PC-3 (cell line): ENCODE data around the gene SLC37A4. TPM values are rescaled to one million over a fixed set of nuclear protein-coding genes. Genes with fewer than 3 reads are reported as not detected.
"Not testable (repeated sequence)": the region's sequence is repeated elsewhere in the genome, so short reads cannot be mapped to it uniquely, and the experiment has no call there.

Experiments used
- ATAC-seq: fragments of 200-7000 bp; cut with Tn5 transposase; 2 replicates; pipeline ENCODE4 v1.9.1; 2020; ENCODE audit warnings: mild to moderate bottlenecking, moderate library complexity
- BruUV-seq: library from RNA; stranded (reverse); fragments of 400-500 nt; replicated peaks from 2 replicates; lab custom pipeline; 2021; lab: Mats Ljungman, UMichigan
- CTCF ChIA-PET: fragments of 300-600 bp; sonication (Branson Sonifier 250); formaldehyde crosslinking; loops from one replicate; lab custom pipeline; 2022; ENCODE audit warnings: antibody characterized with exemption; lab: Charles Lee
- POLR2A ChIA-PET: fragments of 300-600 bp; sonication (Branson Sonifier 250); formaldehyde crosslinking; loops from one replicate; lab custom pipeline; 2022; ENCODE audit warnings: antibody characterized with exemption; ENCODE audit not compliant: unreplicated experiment; lab: Charles Lee
- DNase-seq: peaks from one replicate; pipeline ENCODE4 v3.0.0-alpha.2; 2015
- H2AFZ ChIP-seq: fragments of 300-600 bp; sonication (generic); 2 replicates; pipeline ENCODE4 v1.6.0; 2016; ENCODE audit warnings: antibody characterized with exemption, low read length
- H3F3A ChIP-seq: fragments of 300-600 bp; sonication (generic); one replicate; pipeline ENCODE4 v1.6.0; 2017; ENCODE audit warnings: antibody characterized with exemption, low read length, control low read depth, mild to moderate bottlenecking; ENCODE audit not compliant: unreplicated experiment
- H3K27ac ChIP-seq: fragments of 300-600 bp; sonication (generic); 2 replicates; pipeline ENCODE4 v1.5.1; 2016; ENCODE audit warnings: mild to moderate bottlenecking, low read length
- H3K27me3 ChIP-seq: fragments of 300-600 bp; sonication (generic); 2 replicates; pipeline ENCODE4 v1.6.1; 2016; ENCODE audit warnings: low read length, mixed read lengths
- H3K36me3 ChIP-seq: fragments of 300-600 bp; sonication (generic); 2 replicates; pipeline ENCODE4 v1.6.1; 2016; ENCODE audit warnings: low read depth, mixed run types, low read length, mixed read lengths
- H3K4me1 ChIP-seq: fragments of 300-600 bp; sonication (generic); 2 replicates; pipeline ENCODE4 v1.5.1; 2016; ENCODE audit warnings: low read length; ENCODE audit not compliant: insufficient read depth
- H3K4me2 ChIP-seq: fragments of 300-600 bp; sonication (generic); 2 replicates; pipeline ENCODE4 v1.6.0; 2016; ENCODE audit warnings: low read length
- H3K4me3 ChIP-seq: fragments of 300-600 bp; sonication (generic); 2 replicates; pipeline ENCODE4 v1.5.1; 2016; ENCODE audit warnings: mild to moderate bottlenecking, low read length, mixed read lengths
- H3K79me2 ChIP-seq: fragments of 300-600 bp; sonication (generic); 2 replicates; pipeline ENCODE4 v1.6.1; 2017; ENCODE audit warnings: low read length, mixed read lengths
- H3K9ac ChIP-seq: fragments of 300-600 bp; sonication (generic); 2 replicates; pipeline ENCODE4 v1.6.0; 2016; ENCODE audit warnings: mild to moderate bottlenecking, low read length
- H3K9me2 ChIP-seq: fragments of 300-600 bp; sonication (generic); replicated peaks from 2 replicates; pipeline ENCODE4 v1.6.1; 2016; ENCODE audit warnings: mixed run types, low read length, mixed read lengths
- H3K9me3 ChIP-seq: fragments of 300-600 bp; sonication (generic); 2 replicates; pipeline ENCODE4 v1.6.1; 2016; ENCODE audit warnings: low read length, mixed read lengths
- H4K20me1 ChIP-seq: fragments of 300-600 bp; sonication (generic); 2 replicates; pipeline ENCODE4 v1.6.1; 2016; ENCODE audit warnings: low read length, mixed read lengths
- CTCF ChIP-seq: fragments of 300-600 bp; sonication (generic); conservative IDR thresholded peaks from 2 replicates; pipeline ENCODE4 v1.5.1; 2017; ENCODE audit warnings: antibody characterized with exemption, low read depth, mild to moderate bottlenecking, low read length
- EZH2 ChIP-seq: fragments of 300-600 bp; sonication (generic); IDR thresholded peaks from one replicate; pipeline ENCODE4 v1.6.1; 2017; ENCODE audit warnings: antibody characterized with exemption, mild to moderate bottlenecking, low read length; ENCODE audit not compliant: unreplicated experiment
- EZH2phosphoT487 ChIP-seq: fragments of 300-600 bp; sonication (generic); IDR thresholded peaks from 2 replicates; pipeline ENCODE4 v1.6.1; 2018; ENCODE audit warnings: mild to moderate bottlenecking, antibody characterized with exemption, low read length, borderline replicate concordance
- intact Hi-C: fragments of 100-400 bp; cut with micrococcal nuclease; formaldehyde crosslinking; loops from 2 replicates; pipeline ENCODE4 v1.9.0; 2023
- total RNA-seq: library from RNA; depleted of rRNA; stranded (reverse); fragments of >200 nt; gene quantifications from 2 replicates; pipeline ENCODE4 v1.2.3, GENCODE V29; 2014

The SLC37A4 gene
- total RNA-seq, 1 experiment from 2014 or later: 31.4 TPM

DNA sequence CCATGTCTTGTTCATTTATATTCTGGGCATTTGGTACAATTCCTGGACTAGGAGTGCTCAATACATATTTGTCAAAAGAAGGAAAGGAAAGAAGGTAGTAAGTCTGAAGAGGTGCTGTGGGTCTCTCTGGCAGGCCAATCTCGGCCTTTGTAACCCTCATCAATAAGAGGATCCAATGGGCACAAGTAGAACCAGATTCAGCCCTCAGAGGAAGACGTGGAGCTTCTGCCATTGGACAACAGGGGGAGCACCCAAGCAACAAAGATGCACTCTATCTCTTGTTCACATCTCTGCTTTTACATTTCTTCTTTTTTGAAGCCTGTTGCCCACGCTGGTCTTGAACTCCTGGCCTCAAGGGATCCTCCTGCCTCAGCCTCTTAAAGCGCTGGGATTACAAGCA is 34.7 kb upstream of the SLC37A4 start:
- ChIA-PET POLR2A (no interaction called here), CTCF (interaction anchor here (0.6 to 1.0 kb wide), 2 partner anchors 70 to 216 kb away, joined by 3 read pairs; no protein-coding TSS in a partner anchor)
- H3K4me3 ChIP-seq: no peak overlapping the region
- no peaks in the 10 kb centered on the region for H3F3A ChIP-seq
- intact Hi-C loops: no loop called here
- no peak overlapping the region for H3K4me2 ChIP-seq
- no TSS peak for BruUV-seq
- peaks cover 47% of the 10 kb centered on the region for H3K79me2 ChIP-seq
- no peaks in the 10 kb centered on the region for H3K27me3 ChIP-seq
- TF ChIP-seq EZH2 (no peak), CTCF (peak; percentile 79)
- no peak overlapping the region for H2AFZ ChIP-seq
- DNase-seq (peak; percentile 66), ATAC-seq (no peak)
- H3K9me3 ChIP-seq: no peaks in the 10 kb centered on the region
- H4K20me1 ChIP-seq: no peaks in the 10 kb centered on the region
- H3K4me1 ChIP-seq: peaks cover 14% of the 10 kb centered on the region; the same call in 1 of the 2 replicates
- H3K27ac ChIP-seq: no peak overlapping the region
- no peaks in the 10 kb centered on the region for H3K9me2 ChIP-seq
- peaks cover 4% of the 10 kb centered on the region; the same call in 1 of the 2 replicates for H3K36me3 ChIP-seq
- H3K9ac ChIP-seq: no peak overlapping the region

DNA sequence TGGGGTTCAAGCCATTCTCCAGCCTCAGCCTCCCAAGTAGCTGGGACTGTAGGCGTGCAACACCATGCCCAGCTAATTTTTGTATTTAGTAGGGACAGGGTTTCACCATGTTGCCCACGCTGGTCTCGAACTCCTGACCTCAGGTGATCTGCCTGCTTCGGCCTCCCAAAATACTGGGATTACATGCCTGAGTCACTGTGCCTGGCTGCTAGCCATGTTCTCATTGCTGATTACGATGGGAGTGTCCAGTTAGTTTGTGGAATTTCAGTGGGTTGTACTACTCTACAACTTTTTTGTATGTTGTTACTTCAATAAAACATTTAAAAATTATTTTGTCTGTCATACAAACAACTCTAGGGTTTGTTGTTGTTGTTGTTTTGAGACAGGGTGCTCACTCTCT is 32.1 kb upstream of the SLC37A4 start:
- Histone ChIP-seq H3K79me2 (peaks cover 24% of the 10 kb centered on the region), H3K27ac (no peak overlapping the region), H3K9me2 (no peaks in the 10 kb centered on the region), H2AFZ (no peak overlapping the region), H3K36me3 (no peaks in the 10 kb centered on the region), H4K20me1 (no peaks in the 10 kb centered on the region), H3K9me3 (no peaks in the 10 kb centered on the region), H3K27me3 (no peaks in the 10 kb centered on the region), H3F3A (no peaks in the 10 kb centered on the region), H3K4me1 (peaks cover 16% of the 10 kb centered on the region; the same call in 1 of the 2 replicates), H3K4me2 (no peak overlapping the region), H3K9ac (no peak overlapping the region), H3K4me3 (no peak overlapping the region)
- intact Hi-C loops: no loop called here
- TF ChIP-seq CTCF: no peak
- ChIA-PET CTCF (interaction anchor here (0.5 kb wide), 1 partner anchor 135 kb away, joined by 3 read pairs; no protein-coding TSS in a partner anchor), POLR2A (no interaction called here)
- no TSS peak for BruUV-seq
- peak; percentile 57 for DNase-seq
- ATAC-seq: no peak

- no peaks in the 10 kb centered on the region for H3K27me3 ChIP-seq
- no TSS peak for BruUV-seq
- intact Hi-C loops: no loop called here
- H3K9me2 ChIP-seq: no peaks in the 10 kb centered on the region
- no peak for TF ChIP-seq EZH2phosphoT487
- no peak for TF ChIP-seq CTCF
- no peak for TF ChIP-seq EZH2
- no peaks in the 10 kb centered on the region for H3K36me3 ChIP-seq
- ChIA-PET CTCF (no interaction called here), POLR2A (no interaction called here)
- DNase-seq (no peak), ATAC-seq (no peak)
- no peak overlapping the region for H3K4me2 ChIP-seq
- H3K4me3 ChIP-seq: no peak overlapping the region
- no peak overlapping the region for H3K27ac ChIP-seq
- H3F3A ChIP-seq: no peaks in the 10 kb centered on the region
- no peak overlapping the region for H2AFZ ChIP-seq
- no peak overlapping the region for H3K9ac ChIP-seq
- H3K79me2 ChIP-seq: peaks cover 17% of the 10 kb centered on the region
- H3K9me3 ChIP-seq: no peaks in the 10 kb centered on the region
- peaks cover 12% of the 10 kb centered on the region; the same call in 1 of the 2 replicates for H3K4me1 ChIP-seq
- H4K20me1 ChIP-seq: 0 out of 2 replicates have a peak, but pooled peaks cover under 1% of the 10 kb centered on the region
These were observed 30.6 kb upstream of the SLC37A4 start for GRCh38 chr11:119061256-119061655.

- CTCF ChIA-PET, H3K27ac ChIP-seq, H3F3A ChIP-seq, H2AFZ ChIP-seq, H3K27me3 ChIP-seq, DNase-seq, H3K9me2 ChIP-seq, H3K4me3 ChIP-seq, H3K9ac ChIP-seq, H3K9me3 ChIP-seq, ATAC-seq, BruUV-seq, POLR2A ChIA-PET, H3K4me2 ChIP-seq: not testable (repeated sequence)
- peaks cover 12% of the 10 kb centered on the region for H3K36me3 ChIP-seq
- peaks cover 27% of the 10 kb centered on the region for H3K79me2 ChIP-seq
- peaks cover 20% of the 10 kb centered on the region for H3K4me1 ChIP-seq
- intact Hi-C loops: loop anchor here (5.0 kb wide), 1 partner anchor 42 kb away; the partner anchor contains the start of genes RPS25 and TRAPPC4
- 0 out of 2 replicates have a peak, but pooled peaks cover 10% of the 10 kb centered on the region for H4K20me1 ChIP-seq
These were observed 28.5 kb upstream of the SLC37A4 start for GRCh38 chr11:119059128-119059527.
